ENCODE data around the gene RNF7. TPM values are rescaled to one million over a fixed set of nuclear protein-coding genes. Genes with fewer than 3 reads are reported as not detected.

The RNF7 gene
- 126 to 144 TPM (median 140 TPM) in 5 replicates for total RNA-seq (2022; extraction: Qiagen RNA extraction; ENCODE audit: low read depth)

GRCh38 chr3:141738022-141738890 is at the start of gene RNF7:
TSS of gene RNF7 (plus strand) at chr3:141738298. CDS start at chr3:141738342, 44 bp downstream.

GRCh38 chr3:141763088-141763750 is 25.1 kb downstream of the RNF7 start, which contains the start of gene GRK7:
TSS of gene GRK7 (plus strand) at chr3:141763408. CDS start at chr3:141778285, 14,877 bp downstream.

Other genes starting within 250 kb of the RNF7 start
- 0.02 TPM in 1 of 5 replicates, not detected in the others for gene GRK7, start 25.1 kb downstream of the RNF7 start, total RNA-seq (2022; extraction: Qiagen RNA extraction; ENCODE audit: low read depth)
- gene ATP1B3, start 138.3 kb downstream of the RNF7 start, total RNA-seq (2022; extraction: Qiagen RNA extraction; ENCODE audit: low read depth): 170 to 207 TPM (median 200 TPM) in 5 replicates